HG02885 (cell line): ENCODE data around the gene UGT1A8.
"Not testable (repeated sequence)": the region's sequence is repeated elsewhere in the genome, so short reads cannot be mapped to it uniquely, and the experiment has no call there.

Experiments used
- ATAC-seq: cut with Tn5 transposase; IDR thresholded peaks from one replicate; pipeline ENCODE4 v1.9.1; 2021; ENCODE audit warnings: mild to moderate bottlenecking; ENCODE audit not compliant: unreplicated experiment, poor library complexity

UGT1A8 gene

GRCh38 chr2:233711312-233712008, 94.0 kb downstream of the UGT1A8 start:
- ATAC-seq, result no peak

GRCh38 chr2:233712611-233713261, 95.3 kb downstream of the UGT1A8 start, which contains the start of gene UGT1A5:
Gene UGT1A5, plus strand, starts transcription at chr2:233712907. Its CDS starts 85 bp downstream, at chr2:233712992.
- ATAC-seq, result no peak

GRCh38 chr2:233713262-233713615, 95.8 kb downstream of the UGT1A8 start:
- ATAC-seq, result no peak

GRCh38 chr2:233714121-233714520, 96.7 kb downstream of the UGT1A8 start:
- ATAC-seq, result no peak

GRCh38 chr2:233718552-233718951, 101.1 kb downstream of the UGT1A8 start, which contains the start of gene UGT1A4:
Gene UGT1A4, plus strand, starts transcription at chr2:233718736. Its CDS starts 85 bp downstream, at chr2:233718821.
- ATAC-seq, result no peak

GRCh38 chr2:233728723-233729301, 111.4 kb downstream of the UGT1A8 start, which contains the start of gene UGT1A3:
Gene UGT1A3, plus strand, starts transcription at chr2:233729042. Its CDS starts 85 bp downstream, at chr2:233729127.
- no peak for ATAC-seq

GRCh38 chr2:233736868-233737653, 119.6 kb downstream of the UGT1A8 start:
- not testable (repeated sequence) for ATAC-seq

- ATAC-seq, result no peak
These were observed 123.4 kb downstream of the UGT1A8 start for GRCh38 chr2:233740870-233741269.

GRCh38 chr2:233743464-233744259, 126.2 kb downstream of the UGT1A8 start:
- ATAC-seq, result no peak

- no peak for ATAC-seq
These were observed 127.8 kb downstream of the UGT1A8 start for GRCh38 chr2:233745073-233745755.

- ATAC-seq, result not testable (repeated sequence)
These were observed 128.4 kb downstream of the UGT1A8 start for GRCh38 chr2:233745838-233746237.

GRCh38 chr2:233746475-233747282, 129.2 kb downstream of the UGT1A8 start:
- no peak for ATAC-seq

GRCh38 chr2:233747283-233747544, 129.8 kb downstream of the UGT1A8 start:
- no peak for ATAC-seq

- not testable (repeated sequence) for ATAC-seq
These were observed 133.3 kb downstream of the UGT1A8 start for GRCh38 chr2:233750689-233751088.

GRCh38 chr2:233751212-233752009, 134.0 kb downstream of the UGT1A8 start:
- not testable (repeated sequence) for ATAC-seq

GRCh38 chr2:233754872-233755611, 137.6 kb downstream of the UGT1A8 start:
- ATAC-seq, result no peak

GRCh38 chr2:233756429-233757081, 139.1 kb downstream of the UGT1A8 start:
- no peak for ATAC-seq
